GM18858 (cell line): ENCODE measurements around the gene UBE3A.
"Not testable (repeated sequence)": the region's sequence is repeated elsewhere in the genome, so short reads cannot be mapped to it uniquely, and the experiment has no call there.

Source experiments
- ATAC-seq: cut with Tn5 transposase; IDR thresholded peaks from one replicate; pipeline ENCODE4 v1.9.1; 2021; ENCODE audit not compliant: unreplicated experiment

The UBE3A gene

GRCh38 chr15:25439369-25439836 is 579 bp upstream of the UBE3A start:
- peak; percentile 1 for ATAC-seq

- peak; percentile 29 for ATAC-seq
Measured at GRCh38 chr15:25437777-25438600, 835 bp downstream of the UBE3A start.

- ATAC-seq = no peak
Measured at GRCh38 chr15:25436707-25437106, 2.1 kb downstream of the UBE3A start.

GRCh38 chr15:25435474-25436243 is 3.2 kb downstream of the UBE3A start:
- ATAC-seq = no peak

- ATAC-seq = no peak
Measured at GRCh38 chr15:25433118-25433865, 5.5 kb downstream of the UBE3A start.

GRCh38 chr15:25431836-25432561 is 6.8 kb downstream of the UBE3A start:
- ATAC-seq = no peak

- no peak for ATAC-seq
Measured at GRCh38 chr15:25427861-25428260, 11.0 kb downstream of the UBE3A start.

- ATAC-seq = no peak
Measured at GRCh38 chr15:25426896-25427610, 11.8 kb downstream of the UBE3A start.

GRCh38 chr15:25424073-25424472 is 14.8 kb downstream of the UBE3A start:
- ATAC-seq = no peak

- ATAC-seq = no peak
Measured at GRCh38 chr15:25422021-25422420, 16.8 kb downstream of the UBE3A start.

- no peak for ATAC-seq
Measured at GRCh38 chr15:25418202-25418601, 20.6 kb downstream of the UBE3A start.

- no peak for ATAC-seq
Measured at GRCh38 chr15:25417604-25418003, 21.2 kb downstream of the UBE3A start.

GRCh38 chr15:25416693-25417092 is 22.1 kb downstream of the UBE3A start:
- peak; percentile 48 for ATAC-seq

- no peak for ATAC-seq
Measured at GRCh38 chr15:25415707-25416106, 23.1 kb downstream of the UBE3A start.

GRCh38 chr15:25415217-25415616 is 23.6 kb downstream of the UBE3A start:
- no peak for ATAC-seq

GRCh38 chr15:25410649-25411048 is 28.2 kb downstream of the UBE3A start:
- ATAC-seq = no peak

GRCh38 chr15:25409731-25410130 is 29.1 kb downstream of the UBE3A start:
- not testable (repeated sequence) for ATAC-seq

- ATAC-seq = no peak
Measured at GRCh38 chr15:25408929-25409328, 29.9 kb downstream of the UBE3A start.

- ATAC-seq = no peak
Measured at GRCh38 chr15:25408428-25408827, 30.4 kb downstream of the UBE3A start.

- no peak for ATAC-seq
Measured at GRCh38 chr15:25407950-25408349, 30.9 kb downstream of the UBE3A start.
